Measurements from ENCODE around the gene GRM7.

GRM7 gene

DNA sequence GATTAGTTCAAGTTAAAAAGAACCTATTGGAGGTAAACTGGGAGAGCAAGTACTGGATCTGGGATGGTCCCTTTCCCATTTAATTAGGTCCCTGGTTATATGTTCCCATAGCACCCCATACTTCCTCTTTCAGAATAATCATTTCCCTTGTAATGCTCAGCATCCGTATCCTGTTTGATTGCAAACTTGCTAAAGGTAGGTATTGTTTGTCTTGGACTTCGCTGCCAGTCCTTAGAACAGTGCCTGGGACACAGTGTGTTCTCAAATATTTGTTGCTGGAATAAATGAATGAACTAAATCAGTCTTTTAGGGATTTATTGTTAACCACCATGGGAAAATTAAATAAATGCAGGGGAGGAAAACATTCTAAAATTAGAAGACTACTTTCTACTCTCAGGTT, 299.8 kb downstream of the GRM7 start:
- no peak for DNase-seq

DNA sequence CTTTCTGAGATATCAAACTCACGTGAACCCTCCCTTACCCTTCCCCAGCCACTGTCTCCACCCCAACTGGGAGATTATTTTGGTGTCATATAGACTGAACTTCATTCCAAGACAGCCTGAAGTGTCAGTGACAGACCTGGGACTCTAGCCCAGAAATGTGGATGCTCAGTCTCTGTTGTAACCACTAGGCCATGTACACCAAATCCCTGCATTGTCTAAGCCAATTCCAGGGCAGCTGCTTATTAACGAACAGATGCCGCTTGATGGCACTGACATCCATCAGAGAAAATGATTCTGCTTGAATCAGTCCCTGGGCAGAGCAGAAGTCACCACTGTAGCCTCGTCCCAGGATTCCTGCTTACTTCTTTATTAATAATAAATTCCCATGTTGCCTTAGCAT, 305.5 kb downstream of the GRM7 start:
- DNase-seq, result no peak

GRCh38 chr3:7171493-7171892, 310.6 kb downstream of the GRM7 start:
- DNase-seq, result no peak

DNA sequence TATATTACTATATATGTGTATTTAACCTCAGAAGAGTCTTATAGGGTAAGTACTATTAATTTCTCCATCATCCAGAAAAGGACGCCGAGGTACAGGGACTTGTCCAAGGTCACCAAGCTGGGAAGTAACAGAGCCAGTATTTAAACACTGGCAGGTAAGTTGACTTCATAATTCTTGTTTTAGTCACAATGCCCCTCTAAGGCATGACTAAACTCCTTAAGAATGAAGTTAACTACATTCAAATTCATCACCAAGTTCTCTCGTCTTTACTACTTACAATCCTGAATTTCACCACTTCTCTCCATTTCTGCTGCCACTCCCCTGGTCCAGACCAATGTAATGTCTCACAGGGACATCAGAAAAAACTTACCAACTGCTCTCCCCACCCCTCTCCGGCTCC, 312.1 kb downstream of the GRM7 start:
- DNase-seq, result no peak

DNA sequence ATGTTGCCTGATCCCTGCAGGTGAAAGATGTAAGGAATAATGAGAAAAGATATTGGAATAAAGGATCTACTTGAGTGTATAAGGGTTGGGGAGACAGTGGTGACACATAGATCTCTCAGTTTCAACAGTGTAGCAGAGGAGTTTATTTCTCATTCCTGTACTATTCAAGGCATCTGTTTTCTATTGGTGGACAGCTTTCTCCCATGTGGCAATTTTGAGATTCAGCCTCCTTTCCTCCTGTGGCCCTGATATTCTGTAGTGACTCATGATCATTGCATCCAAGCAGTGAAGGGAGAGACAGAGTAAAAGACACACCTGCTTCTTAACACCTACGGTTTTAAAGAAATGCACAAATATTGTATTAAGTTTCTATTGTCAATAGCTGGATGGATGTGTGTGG, 327.6 kb downstream of the GRM7 start:
- DNase-seq, result no peak

DNA sequence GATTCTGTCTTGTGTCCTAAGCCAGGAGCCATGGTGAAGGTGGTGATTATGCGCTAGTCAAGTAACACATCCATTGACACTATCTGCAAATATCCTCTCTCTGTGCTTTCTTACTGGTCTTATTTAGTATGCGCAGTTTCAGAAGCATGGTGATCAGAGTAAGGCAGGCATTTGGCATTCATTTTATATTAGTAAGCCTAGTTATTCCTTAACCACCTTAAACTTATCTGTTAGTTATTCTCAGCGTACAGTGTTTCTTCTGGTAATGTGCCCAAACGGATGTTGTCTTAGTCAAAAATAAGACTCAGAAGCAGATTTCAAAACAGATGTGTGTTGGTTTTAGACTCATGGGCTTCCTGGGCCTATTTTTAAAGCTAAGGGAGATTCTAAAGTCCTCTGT, 329.2 kb downstream of the GRM7 start:
- DNase-seq, result no peak

- no peak for DNase-seq
Observed at GRCh38 chr3:7193269-7193668, 332.4 kb downstream of the GRM7 start.

DNA sequence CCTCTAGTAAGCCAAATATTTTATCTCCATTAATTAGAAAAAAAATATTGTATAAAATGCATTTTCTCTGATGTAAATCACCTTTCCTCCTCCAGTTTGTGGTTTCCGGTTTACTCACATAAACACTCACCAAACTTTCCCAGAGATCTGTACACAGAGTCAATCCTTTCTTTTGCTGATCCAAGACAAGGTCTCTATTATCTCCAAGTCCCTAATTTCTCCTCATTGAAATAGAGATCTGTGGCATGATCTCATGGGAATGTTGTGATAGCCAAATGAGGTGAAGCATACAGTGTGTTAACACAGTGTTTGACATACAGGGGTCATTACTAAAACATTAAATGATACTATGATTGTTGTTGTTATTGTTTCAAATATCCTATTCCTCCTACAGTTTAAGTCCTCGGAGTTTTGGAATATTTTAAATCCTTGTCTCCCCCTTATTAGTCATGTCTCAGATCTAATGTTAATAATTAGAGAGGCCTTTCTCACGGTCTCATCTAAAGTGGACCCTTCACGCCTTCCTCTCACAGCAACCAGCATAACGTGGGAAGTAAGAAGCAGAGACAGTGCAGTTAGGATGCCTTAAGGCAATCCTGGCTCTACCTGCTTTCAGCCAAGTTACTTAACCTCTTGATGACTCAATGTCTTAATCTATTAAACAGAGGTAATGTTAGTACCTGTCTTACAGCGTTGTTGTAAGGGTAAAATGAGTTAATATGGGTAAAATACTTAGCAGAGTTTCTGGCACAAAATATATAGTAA, 333.3 kb downstream of the GRM7 start:
- no peak for DNase-seq

DNA sequence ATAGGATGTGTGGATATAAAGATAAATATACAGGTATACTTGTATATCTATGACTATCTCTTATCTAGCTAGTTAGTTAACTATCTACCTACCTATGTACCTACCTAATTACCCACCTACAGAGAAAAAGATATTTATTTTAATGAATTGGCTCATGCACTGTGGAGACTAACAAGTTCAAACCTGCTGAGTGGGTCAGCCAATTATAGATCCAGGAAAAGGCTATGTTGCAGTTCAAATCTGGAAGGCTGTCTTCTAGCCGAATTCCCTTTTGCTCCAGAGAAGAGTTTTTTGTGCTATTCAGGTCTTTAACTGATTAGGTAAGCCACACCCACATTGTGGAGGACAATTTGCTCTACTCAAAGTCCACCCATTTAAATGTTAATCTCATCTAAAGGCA, 335.0 kb downstream of the GRM7 start:
- DNase-seq, result no peak

GRCh38 chr3:7201784-7202183, 340.9 kb downstream of the GRM7 start:
- no peak for DNase-seq

- no peak for DNase-seq
Observed at GRCh38 chr3:7203969-7204847, 343.3 kb downstream of the GRM7 start.

- no peak for DNase-seq
Observed at GRCh38 chr3:7204848-7205156, 343.9 kb downstream of the GRM7 start.

DNA sequence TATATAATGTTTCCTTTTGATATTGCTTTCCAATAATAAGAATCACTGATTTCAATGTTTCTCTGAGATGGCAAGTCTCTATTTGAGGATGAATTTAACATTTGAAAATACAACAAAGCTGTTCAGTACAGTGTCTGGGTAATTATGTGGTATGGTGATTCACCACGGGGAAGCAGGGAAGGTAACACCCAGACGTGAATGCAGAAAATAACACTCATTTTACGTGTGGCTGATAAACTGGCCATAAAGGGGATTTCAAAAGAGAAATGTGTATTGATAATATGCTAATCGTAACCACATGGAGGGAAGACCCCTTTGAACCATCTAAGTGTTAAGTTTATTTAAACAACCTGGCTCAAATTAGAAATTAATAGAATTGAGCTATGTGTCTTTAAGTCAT, 344.6 kb downstream of the GRM7 start:
- DNase-seq, result peak; percentile 1

- peak; percentile 34 for DNase-seq
Observed at GRCh38 chr3:7205962-7206361, 345.0 kb downstream of the GRM7 start.

GRCh38 chr3:7207125-7207524, 346.2 kb downstream of the GRM7 start:
- DNase-seq, result no peak

DNA sequence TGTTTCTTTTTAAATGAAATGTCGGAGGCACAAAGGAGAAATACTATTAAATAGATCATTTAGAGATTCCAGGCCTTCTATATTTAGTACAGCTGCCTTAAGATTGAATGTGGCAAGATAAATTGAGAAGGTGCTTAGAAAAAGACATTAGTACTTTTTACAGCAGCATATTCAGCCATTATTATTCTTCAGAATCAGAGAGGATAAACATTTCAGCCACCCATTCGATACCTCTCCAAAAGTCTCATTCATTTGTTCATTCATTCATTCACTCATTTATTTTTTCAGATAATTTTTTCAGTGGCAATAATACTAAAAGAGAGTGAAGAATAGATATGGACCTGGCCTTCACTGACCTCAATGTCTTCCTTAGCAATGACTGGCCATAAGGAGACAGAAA, 347.0 kb downstream of the GRM7 start:
- no peak for DNase-seq

GRCh38 chr3:7209098-7209497, 348.2 kb downstream of the GRM7 start:
- no peak for DNase-seq

- DNase-seq, result no peak
Observed at GRCh38 chr3:7211740-7212139, 350.8 kb downstream of the GRM7 start.

DNA sequence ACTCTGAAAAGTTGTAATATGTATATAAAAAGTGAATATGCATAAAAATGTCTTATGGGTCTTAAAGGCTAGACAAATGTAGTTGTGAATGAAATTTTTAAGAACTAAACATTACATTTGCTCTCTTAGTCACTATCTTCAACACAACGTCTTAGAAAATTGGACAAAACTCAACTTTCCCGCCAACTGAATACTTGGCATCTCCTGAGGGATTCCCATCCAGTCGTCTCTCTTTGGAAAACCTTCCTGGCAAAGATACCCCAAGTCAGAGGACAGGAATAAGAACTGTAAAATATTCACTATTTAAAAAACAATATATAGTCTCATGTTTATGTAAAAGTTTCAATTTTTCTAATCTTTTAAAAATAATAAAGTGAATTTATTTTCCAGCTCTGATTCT, 354.8 kb downstream of the GRM7 start:
- no peak for DNase-seq

GRCh38 chr3:7226393-7226792, 365.5 kb downstream of the GRM7 start:
- no peak for DNase-seq

DNA sequence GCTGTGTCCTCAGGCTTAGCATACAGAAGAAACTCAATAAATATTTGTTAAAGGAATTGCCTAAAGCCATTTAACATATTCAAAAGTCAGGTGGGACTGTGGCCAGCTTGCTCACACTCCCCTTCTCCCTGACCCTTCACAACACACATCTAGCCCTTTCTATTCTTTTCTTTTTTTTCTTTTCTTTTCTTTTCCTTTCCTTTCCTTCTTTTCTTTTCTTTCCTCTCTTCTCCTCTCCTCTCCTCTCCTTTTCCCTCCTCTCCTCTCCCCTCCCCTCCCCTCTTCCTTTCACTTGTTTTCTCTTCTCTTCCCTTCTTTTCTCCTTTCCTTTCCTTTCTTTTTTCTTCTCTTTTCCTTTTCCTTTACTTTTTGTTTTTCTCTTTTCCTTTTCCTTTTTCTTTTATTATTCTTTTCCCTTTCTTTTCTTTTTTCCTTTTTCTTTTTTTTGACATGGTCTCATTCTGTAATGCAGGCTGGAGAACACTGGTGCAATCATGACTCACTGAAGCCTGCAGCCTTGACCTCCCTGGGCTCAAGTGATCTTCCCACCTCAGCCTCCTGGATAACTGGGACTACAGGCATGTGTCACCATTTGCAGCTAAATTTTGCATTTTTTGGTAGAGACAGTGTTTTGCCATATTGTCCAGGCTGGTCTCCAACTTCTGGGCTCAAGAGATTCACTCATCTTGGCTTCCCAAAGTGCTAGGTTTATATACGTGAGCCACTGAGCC, 377.8 kb downstream of the GRM7 start:
- DNase-seq, result no peak

DNA sequence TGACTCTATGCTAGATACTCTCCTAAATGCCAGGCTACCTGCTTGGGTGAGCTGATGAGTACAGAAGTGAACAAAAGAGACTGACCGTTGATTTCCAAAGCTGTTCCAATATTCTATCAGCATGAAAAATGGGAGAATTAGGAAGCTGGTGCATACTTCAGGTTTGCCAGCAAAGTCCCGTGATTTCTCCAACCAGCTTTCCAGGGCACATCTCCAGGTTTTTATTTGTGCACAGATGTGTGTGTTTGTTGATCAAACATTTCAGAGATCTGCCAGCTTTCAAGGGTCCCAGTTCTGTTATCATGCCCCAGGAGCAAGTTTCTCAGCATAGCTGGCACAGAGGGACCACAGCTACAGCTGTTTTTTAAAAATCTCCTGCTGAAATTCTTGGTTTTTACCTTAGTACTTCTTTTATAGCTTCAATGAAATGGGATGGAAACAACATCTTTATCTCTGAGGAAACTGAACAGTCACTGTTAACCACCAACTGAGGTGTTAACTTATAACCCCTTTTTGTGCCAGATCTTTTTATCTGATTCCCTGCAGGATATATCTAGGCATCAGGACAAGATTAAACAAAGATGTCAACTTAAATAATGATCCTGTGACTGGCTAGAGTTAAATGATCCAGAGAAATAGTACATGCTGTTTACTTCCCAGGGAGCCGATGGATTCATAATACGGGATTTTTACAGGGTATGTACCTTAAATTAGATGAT, 380.8 kb downstream of the GRM7 start:
- DNase-seq, result no peak

DNA sequence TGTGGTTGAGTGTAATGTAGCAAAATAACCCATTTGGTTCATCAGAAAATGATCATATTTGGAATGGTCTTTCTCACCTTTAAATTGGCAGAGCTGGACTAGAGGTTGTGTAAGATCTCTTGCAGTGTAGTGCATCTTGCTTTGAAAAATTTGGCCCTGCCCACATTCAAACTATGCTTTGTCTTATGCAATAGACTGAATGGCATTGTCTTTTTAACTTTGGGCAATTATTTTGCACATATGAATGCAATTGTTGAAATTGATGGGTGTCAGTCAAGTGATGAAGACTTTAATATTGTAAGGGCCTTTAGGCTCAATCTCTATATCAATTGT, 381.4 kb downstream of the GRM7 start:
- DNase-seq, result no peak

Measured in suppressor macrophage treated with lipopolysaccharide for 4 hours (primary cell).